Stimulated activated CD4-positive, alpha-beta T cell treated with anti-CD3 and anti-CD28 coated beads, Interleukin-4, amount 100 ng/mL, for 1 hour (primary cell): Measurements from ENCODE around the gene RBM6.

Experiments
- DNase-seq: peaks from one replicate; pipeline ENCODE4 v3.0.0-alpha.2; 2020

RBM6 gene

DNA sequence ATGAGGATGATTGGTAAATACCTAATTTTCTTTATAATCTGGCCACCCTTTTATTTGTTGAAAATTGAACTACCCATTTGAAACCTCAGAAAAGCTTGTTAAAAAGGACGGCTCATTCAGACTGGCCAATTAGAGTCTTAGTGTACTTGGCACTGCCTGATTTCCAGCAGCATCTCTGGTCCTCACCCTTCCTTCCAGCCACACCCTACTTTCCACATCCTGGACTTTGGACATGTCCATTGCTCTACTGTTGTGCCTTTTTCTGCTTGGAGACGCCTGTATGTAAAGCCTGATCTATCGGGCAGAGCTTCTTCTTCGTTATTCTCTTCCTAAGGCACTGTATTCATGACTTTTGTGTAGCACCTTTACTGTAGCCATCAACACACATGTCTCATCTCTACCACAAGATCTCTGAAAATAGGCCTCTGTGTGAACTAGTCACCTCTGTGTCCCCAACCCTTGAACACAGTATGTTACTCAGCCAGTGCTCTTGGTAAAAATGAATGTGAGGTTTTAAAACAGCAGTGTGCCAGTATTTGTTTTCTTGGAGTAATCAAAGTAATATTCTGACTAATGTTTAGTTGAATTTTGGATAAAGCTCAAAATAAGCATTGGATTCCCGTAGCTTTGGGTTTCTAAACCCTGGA, 155.5 kb downstream of the RBM6 start:
- no peak for DNase-seq

DNA sequence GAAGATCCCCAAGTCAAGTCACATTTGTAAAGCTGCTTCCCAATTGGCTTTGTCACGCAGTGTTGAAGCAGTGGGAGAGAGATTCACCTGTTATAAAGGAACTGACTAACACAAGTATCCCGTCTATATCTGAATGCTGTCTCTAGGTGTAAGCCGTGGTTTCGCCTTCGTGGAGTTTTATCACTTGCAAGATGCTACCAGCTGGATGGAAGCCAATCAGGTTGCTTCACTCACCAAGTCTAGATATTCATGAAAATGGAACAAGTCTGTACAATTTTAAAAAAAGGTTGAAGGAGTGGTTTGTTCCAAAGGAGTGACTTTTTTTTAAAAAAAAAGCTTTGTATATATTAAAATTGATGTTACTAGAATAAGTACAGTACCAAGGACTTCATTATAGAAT, 160.4 kb downstream of the RBM6 start:
- DNase-seq, result no peak

DNA sequence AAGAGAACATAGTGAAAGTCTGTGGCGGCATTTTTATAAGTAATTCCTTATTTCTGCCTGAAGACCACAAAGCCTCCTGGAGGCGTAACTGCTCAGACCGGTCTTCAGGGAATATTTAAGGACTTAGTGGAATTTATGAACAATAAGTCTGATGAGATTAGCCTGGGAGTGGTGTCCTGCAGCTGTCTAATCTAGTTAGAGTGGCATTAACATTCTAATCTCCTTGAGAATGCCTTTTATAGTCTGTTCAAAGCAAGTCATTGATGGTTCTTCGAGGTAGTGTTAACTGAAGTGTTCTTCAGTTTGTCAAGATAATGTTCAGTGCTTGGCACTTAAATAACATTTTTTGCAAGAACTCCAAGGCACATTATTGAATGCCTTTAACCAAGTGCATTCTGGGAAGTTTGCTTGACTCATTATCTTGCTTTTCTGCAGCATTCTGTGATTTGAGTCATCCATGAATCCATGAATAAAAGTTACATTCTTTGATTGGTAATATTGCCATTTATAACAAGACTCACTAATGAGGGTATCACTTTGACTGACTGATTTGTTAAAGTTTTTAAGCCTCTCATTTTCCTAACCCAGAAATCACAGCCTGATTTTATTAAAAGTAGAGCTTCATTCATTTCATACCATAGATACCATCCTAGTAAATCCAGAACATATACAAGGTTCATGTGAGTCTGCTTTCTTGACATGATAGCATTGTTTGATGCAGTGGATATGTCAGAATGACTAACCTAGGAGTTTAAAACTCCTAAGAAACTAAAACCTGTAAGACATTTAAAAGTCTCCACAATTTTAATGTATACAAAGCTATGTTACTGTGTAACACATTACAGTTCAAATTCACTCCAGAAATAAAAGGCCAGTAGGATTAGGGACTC, 161.3 kb downstream of the RBM6 start:
- DNase-seq, result no peak

DNA sequence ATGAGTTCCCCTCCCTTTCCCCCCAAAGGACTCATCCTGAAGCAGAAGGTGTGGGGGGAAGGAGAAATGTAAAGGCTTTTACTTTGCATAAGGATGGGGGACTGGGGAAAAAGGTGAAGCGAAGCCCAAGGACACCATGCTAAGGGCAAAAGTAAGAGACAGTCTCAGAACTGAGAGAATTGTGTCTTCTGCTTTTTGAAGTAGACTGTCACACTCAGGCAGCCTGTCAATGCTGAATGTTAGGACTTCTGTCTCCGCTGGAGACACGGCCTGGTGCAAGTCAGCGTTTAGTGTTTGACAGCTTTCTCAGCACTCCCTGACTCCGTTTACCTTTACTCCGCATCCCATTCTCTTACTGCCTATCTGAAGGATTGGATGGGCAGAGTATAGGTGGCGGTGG, 162.6 kb downstream of the RBM6 start:
- no peak for DNase-seq

DNA sequence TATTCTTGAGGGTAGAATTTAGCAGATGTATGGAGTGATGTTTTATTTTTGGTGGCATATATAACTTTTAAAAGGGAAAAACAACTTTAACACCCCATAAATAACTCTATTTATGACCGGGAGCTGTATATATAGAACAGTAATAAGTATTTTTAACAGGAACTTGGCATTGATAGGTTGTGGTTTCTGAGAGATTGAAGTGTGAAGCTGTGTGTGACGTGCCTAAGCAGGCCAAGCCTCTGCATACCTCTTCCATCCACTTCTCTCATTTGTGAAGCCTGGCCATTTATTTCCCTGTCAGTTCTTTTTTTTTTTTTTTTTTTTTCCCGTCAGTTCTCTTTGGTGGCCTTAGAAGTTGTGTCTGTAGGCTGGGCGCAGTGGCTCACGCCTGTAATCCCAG, 171.8 kb downstream of the RBM6 start:
- DNase-seq, result no peak

DNA sequence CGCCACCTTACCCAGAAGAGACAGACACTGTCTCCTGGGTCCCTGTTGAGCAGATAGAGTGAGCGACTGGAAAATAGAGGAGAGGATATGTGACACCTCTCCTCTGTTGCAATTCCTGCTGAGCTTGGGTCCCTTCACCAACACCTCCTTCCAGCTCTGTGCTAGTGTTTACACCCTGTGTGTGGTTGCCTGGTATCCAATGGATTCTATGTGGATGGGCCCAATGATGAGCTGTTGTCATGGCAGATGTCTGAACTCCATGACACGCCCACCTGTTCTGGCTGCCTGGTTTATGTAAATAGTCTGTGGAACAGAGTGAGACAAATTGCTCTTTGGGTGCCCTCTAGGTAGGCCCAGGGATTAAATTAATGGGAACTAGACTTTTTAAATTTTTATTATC, 172.5 kb downstream of the RBM6 start:
- DNase-seq, result no peak

DNA sequence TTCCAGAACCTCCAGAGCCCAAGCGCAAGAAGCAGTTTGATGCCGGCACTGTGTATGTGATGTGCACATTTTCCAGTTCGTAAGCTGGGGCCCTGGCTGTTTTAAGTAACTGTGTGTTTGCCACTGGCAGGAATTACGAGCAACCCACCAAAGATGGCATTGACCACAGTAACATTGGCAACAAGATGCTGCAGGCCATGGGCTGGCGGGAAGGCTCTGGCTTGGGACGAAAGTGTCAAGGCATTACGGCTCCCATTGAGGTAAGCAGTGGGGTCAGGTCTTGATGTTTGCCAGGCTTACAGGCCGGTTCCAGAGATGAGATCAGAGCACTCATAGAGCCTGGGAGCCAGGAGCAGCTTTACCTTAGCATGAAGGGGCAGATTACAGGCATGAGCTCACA, 177.2 kb downstream of the RBM6 start:
- DNase-seq, result no peak

DNA sequence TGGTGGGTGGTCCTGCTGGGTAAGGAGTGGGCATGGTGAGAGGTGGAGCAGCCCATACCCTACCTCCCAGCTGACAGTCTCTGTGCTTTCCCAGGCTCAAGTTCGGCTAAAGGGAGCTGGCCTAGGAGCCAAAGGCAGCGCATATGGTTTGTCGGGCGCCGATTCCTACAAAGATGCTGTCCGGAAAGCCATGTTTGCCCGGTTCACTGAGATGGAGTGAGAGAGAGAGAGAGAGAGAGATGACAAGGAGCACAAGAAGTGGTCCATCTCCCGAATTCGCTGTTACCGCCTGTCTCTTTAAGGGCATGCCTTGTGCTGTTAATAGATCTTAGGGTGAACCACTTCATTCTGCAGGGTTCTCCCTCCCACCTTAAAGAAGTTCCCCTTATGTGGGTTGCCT, 178.3 kb downstream of the RBM6 start:
- DNase-seq, result no peak

DNA sequence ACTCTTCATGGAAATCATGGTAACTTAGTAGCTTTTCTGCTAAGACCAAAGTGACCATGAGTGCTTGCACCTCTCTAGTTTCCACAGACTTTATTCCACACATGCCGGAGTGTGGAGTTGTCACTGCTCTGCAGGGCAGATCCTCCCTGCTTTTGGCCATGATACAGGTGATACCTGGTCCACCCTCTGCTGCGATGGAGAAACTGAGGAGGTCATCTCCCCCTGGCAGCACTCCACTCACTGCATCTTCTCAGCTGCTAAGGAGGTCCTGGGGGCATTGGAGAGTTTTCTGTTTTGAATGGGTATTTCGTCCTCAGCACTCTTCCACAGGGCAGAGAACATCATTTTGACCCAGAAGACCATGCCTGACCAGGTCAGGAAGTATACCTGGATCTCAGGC, 179.8 kb downstream of the RBM6 start:
- no peak for DNase-seq

DNA sequence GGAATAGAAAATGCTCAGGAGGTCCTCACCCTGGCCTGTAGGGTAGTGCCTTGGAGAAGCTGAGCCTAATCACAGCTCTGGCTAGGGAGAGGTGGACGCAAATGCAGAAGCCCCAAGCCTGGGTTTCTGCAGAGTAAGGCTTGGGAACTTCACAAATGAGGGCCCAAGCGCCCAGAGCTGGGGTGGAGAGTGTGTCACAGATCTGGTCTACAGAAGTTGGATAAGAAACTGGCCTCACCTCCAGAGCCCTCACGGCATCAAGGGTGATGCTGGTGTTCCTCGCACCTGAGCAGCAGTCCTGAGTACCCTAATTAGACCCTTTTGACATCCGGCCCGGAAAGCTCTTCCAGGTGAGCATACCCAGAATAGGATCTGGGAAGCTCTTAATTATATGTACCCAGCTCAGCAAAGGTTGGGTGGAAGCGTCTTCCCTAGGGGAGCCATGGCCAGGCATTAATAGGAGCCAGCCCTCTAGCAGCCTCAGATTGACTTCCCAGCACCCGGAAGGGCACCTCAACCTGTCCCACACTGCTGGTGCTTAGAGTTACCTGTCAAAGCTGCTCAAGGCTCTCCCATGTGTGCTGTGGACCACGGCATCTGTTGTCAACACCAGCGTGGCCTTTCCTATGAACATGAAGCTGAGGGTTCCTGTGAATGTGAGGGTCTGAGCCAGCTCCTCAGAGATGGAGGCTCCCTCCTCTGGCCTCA, 180.6 kb downstream of the RBM6 start:
- DNase-seq, result no peak

DNA sequence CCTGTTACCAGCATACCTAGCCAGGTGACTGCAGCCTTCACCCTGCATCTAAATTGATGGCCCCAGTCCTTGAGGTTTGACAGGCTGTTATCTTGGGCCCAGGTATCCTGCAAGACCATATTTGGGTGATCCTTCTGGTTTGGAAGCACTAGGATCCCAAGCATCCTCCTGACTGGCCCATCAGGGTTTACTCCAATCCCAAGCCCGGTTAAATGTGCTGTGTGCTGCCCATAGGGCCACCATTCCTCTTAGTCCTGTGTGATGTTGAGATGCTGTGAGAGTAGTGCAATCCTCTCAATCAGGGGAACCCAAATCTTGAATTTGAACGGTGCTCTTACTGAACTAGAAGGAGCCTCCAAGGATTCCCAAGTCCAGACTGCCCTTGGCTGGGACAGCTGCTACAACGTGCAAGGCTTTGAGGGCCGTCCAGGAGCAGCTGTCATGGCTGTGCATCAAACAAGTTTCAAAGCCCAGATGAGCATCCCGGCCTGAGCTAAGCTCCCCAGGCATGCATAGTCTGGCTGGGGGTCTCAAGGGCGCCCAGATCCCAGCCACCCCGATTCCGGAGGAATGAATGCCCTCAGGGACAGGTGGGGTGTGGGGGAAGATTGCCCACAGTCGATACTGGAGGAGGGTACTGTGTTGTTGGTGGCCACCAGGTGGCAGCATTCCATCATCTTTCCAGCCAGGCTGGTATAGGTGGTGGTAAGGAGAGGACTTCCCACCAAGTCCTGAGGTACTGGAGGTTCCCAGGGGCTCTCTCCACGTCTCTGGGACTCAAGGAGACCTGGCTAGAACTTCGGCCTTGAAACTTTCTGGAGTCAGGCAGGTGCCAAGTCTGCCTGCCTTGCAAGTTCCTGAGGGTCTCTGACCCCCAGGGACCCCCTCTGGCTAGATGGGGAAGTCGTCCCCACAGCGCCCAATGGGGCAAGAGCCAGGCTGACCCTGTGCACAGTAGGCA, 181.4 kb downstream of the RBM6 start:
- DNase-seq, result peak; percentile 74

DNA sequence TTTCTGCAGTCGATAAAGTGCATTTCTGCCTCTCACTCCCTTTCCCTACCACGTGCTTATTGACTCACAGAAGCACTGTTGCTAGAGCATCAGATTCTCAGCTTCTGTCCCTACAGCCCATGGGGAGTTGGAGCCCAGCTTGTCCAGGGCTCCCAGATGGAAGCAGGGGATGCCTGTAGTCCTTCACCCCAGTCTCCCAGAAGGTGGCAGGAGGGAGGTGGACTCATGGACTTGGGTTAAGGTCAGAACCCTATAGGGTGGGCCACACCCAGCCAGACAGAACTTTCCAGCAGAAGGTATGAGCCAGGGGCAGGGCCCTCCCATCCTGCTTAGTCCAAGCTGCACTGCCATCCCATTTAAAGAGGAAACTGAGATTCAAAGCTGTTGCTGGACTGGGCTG, 182.1 kb downstream of the RBM6 start:
- DNase-seq, result no peak

DNA sequence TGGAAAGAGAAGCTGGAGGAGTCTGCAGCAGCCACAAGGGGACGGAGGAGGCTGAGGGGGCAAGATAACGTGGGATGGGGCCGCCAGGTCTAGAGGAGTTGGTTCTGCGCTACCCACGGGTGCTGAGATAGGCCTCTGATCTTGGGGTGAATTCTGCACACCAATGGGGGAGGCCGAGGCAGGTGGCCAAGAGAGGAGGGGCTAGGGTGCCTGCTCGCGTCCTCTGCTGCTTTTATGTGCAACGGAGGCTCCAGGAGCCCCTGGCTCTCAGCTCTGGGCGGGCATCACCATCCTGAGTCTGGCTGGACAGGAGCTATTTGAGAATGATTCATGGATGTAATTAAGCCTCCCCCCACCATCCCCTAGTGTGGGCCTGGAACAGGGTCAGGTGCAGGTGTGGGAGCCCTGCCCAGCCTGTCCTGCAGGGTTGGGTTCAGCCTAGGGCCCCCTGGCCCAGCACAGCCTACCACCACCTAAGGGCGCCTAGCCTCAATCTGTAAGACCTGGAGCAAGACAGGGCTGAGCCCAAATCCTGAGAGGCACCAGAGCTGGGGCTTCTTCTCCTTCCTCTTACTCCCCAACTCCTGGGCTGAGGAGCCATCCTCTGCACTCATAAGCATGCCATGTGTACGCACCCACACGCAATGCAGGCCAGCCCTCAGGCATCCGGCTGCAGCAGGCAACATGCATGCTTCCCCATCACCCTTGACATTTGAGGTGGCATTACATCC, 182.9 kb downstream of the RBM6 start:
- DNase-seq, result no peak

DNA sequence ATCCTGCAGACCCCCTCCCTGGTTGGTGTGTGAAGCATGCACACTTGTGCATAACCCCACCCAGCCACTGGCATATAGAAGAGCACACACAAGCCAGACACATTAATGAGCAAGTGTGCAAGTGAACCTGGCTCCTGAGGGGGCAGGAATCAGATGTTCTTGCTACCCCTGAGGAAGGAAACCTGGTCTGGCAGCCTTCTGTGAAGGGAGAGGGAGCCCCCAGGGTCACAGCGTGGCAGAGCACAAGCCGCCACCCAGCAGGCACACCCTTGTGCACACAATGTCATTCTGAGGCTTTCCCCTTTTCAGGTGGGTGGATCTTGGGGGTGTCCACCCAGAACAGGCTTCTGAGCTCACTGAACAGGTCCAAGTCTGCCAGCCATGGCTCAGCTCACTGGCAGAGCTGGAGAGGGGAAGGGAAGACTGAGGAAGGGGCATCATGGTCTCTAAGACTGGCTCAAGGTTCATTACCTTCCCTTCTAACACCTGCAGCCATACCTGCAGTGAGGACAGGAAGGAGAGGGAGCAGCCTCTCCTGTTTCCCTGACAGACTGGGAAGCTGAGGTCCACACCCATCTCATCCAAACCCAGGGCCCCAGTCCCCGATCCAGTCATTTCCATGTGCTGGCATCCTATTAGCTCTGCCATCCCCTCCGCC, 183.6 kb downstream of the RBM6 start:
- DNase-seq, result no peak

DNA sequence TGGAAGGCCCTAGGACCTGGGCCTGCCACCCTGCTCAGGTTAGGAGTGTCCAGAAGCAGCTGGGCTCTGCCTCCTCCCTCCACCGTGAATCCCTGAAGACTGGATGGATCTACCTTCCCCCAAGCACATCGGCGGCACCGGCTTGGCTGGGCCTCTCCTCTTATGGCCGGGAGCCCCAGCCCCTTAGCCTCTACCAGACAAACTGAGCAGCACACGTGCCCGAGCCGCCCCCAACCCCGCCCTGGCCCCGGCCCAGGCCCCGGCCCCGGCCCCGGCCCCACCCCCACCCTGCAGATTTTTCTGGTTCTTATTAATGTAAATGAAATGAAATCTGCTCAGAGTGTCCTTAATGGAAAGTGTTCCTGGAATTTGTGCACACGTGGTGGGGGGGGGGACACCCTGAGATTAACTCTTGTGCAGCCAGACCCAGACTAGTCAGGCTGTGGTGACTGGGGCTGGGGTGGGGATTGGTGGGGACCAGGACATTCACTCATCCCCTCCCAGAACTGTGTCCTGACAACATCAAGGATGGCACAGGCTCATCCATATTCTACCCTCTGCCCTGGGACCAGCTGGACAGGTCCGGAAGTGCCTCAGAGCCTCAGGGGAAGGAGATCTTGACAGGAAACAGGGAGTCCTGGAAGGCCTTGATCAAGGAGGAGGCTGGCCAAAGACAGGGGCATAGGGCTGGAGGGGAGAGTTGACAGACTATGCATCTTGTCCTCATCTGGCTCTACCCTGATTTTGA, 184.3 kb downstream of the RBM6 start:
- no peak for DNase-seq

DNA sequence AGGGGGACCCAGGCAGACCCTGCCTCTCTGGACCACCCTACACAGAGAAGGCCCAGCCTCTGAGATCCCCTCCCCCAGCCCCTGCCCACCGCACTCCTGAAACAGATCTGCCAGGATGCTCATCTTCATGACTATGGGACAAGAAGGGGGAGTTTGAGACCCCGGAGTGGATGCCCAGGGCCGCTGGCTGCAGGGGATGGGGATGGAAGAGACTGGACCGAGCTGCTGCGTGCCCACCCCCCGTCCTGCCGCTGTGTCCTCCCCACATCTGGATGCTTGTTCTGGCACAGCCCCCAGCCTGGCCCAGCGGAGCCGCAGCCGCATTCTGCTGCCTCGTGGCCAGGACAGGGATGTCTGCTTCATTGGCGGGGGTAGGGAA, 184.8 kb downstream of the RBM6 start:
- DNase-seq, result no peak

DNA sequence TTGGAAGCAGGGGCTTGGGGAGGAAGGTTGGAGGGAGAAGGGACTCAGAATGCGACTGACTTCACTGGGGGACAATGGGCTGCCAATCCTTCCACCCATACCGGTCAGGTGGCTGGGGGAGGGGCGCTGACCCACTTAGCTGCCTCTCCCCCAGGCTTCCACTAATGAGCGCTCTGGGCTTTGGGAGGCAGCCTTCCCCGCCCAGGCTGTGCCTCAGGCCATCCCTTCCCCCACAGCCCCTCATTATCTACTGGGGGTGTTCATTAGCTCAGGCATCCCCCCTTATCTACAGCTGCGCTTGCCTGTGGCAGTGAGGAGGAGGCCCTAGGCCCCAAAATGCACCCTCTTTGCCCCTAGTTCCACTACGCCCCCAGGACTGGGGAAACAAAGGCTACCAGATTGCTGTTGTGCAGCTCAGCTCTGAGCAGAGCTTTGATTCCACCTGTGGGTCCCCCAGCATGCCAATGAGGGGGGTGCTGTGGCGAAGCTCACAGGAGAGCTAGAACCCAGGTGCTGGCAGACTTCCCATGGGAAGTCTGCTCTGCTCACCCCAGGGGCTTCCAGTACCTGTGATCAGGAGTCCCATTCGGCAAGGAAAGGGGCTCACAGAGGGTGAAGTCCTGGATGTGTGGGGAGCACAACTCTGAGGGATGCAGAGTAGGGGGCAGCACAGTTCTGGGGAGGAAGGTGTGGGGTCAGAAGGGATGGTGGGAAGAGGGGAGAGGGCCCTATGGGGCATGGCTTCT, 185.8 kb downstream of the RBM6 start:
- DNase-seq, result no peak

DNA sequence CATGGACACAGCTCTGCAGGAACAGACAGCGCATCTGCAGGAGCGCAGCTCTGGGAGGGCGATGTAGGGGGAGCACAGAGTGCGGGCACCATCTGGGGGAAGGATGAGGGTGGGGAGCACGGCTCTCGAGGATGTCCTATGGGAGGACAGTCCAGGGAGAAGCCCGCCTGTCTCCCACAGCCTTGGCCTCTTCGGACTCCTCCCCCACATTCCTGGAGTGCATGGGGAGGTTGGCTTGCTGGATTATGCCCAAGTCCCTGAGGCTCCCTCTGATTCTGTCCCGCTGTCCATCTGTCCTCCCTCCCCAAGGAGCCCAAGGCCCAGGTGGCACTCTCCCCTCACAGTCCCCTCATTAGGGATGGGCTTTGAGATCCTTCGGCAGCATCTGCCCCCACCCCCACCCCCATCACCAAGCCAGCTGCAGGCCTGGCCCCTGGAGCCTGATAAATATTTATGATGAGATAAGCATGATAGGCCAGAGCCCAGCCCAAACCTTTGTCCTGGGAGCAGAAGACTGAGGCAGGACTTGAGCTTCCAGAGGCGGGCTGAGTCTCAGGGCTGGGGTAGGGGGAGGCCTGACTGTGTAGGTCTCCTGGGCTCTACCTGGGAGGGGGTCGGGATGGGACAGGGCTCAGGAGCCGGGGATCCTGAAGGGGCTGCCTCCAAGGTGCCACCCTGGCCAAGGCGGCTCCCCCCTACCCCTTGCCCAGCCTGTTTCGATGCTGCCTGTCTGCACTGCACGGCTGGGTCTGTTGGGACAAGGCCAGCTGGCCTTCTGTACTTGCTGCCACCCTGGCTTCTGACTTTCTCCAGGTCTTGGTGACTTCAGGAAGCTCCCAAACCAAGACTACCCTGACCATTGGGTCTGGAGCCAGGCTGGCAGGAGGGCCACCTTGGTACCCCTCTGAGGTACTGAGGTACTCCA, 186.6 kb downstream of the RBM6 start:
- no peak for DNase-seq
